Activated CD4-positive, alpha-beta T cell treated with anti-CD3 and anti-CD28 coated beads for 1 hour (primary cell): ENCODE results near the gene TLCD5.

Experiments
- DNase-seq: peaks from one replicate; pipeline ENCODE4 v3.0.0-alpha.2; 2020

The TLCD5 gene

DNA sequence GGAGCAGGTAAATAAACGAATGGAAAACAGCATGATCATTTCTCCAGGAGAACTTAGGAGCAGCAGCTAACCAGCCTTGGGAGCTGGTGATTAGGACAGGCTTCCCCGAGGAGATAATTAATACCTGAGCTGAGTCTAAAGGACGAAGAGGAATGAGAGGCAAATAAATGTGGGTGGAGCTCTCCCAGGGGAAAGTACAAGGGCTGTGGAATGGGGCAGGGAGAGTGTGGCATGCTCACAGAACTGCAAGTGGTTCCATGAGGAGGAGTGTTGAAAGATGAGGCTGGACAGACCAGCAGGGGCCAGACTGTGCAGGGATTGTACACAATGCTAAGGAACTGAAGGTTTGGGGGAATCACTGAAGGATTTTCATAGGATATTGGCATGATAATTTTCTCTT lies 14.2 kb upstream of the TLCD5 start:
- no peak for DNase-seq

DNA sequence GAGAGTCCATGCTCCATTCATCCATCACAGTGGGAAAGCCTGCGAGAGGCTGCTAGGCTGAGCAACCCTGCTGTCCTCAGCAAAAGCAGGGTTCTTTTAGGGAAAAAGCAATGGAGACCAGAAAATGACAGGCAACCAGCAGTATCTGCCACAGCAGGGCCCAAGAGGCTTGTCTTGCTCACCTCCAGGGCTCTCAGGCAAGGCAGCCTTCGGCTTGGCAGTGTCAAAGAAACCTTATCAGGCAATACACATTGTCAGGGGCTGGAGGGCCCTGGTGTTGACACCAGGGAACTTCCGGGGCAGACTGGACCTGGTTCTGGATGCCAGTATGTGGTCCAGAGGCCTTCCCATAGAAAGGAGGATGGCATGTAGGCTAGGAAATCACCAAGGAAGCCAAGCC lies 10.2 kb upstream of the TLCD5 start:
- DNase-seq: no peak

DNA sequence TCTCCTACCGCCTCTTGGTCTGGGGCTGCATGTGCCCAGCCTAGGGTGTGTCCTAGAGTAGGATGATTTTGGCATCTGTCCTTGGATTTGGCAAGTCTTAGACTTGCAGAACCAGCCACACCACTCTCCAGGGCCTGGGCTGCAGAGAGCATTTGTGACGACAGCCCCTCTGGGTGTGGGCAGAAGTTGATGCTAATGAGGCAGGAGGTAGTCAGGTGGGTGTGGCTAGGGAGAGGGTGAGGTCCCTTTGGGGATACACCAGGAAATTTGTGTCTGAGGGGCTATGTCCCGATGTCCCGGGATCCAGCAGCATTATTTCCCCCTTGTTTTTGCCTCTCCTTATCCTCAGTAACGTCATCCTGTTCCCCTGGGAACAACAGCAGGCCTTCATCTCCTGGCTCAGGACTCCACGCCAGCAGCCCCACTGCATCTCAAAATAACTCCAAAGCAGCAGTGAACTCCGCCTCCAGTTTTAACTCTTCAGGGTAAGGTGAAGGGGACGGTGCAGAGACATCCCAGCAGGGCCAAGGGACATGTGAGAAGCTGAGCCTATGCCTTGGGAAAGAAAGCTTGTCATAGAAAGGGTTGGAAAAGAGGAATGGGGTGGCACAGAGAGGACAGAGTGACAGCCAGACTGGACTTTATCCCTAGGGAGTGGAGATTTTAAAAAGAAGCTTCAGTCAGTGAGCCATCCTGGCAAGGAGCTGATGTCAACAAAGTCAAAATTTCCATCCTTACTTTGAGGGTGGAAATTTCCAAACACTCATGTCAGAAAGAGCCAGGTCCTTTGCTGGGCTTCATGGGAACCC lies 8.0 kb upstream of the TLCD5 start:
- DNase-seq: no peak

DNA sequence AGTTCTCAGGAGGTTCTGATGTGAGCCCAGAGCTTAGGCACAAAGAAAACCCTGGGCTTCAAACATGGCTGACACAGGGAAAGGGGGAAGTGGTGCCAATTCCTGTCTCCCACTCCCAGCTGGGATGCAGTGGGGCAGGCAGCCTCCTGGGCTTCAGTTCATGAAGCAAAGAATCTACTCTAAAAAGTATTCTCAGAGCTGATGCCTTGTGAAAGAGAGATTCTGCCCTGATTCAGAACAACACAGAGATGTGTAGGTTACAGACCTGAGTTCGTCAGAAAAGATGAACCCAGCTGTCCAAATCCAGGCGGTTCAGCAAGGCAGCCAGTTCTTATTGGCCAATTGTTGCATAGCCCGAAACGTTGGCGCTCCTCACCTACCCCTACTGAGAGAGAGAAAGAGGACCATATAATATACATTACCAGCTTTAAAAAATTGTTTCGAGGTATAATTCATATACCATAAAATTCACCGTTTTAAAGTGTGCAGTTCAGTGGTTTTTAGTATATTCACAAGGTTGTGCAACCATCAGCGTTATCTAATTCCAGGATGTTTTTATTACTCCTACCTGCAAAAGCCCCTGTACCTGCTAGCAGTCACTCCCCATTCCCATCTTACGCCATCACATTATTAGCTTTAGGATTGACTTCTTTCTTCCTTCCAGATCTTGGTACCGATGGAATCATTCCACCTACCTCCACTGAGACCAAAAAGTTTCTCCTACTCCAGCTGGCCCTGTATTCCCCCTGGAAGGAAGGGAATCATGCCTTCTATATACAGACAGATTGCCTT lies 7.2 kb upstream of the TLCD5 start:
- no peak for DNase-seq

DNA sequence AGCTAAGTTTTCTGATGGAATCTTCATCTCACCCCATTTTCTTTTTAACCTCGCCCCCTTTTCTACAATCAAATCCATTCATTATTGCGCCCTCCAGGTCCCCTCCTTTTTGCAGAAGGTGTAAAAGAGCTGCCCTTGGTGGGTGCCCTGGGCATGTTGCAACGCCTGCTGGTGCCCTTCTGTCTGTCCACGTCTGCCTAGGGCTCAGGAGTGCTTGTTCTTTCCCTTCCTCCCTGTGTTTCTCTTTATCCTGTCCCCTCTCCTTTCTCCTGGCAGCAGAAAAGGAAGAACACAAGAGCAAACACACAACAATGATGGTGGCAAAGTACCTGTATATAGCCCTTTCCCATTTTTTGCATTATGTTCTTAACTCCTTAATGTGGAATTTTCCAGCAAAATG lies 6.2 kb upstream of the TLCD5 start:
- DNase-seq: no peak

DNA sequence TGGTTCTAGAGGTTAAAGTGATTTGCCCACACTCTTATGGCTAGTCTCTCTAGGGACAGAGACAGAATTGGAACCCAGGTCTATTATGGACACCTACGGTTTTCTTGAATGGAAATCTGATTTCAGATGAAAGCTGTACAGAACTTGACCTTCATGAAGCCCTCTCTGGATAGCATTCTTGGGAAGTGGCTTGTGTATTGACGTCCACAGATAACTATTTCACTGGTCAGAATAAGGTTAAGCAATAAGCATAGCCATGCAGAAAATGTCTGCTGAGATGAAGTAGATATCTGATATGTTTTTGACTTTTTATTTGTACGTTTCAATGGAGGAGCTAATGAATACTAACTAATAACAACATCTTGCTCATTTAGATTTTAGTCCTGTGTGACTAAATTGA lies 1.1 kb downstream of the TLCD5 start:
- no peak for DNase-seq

DNA sequence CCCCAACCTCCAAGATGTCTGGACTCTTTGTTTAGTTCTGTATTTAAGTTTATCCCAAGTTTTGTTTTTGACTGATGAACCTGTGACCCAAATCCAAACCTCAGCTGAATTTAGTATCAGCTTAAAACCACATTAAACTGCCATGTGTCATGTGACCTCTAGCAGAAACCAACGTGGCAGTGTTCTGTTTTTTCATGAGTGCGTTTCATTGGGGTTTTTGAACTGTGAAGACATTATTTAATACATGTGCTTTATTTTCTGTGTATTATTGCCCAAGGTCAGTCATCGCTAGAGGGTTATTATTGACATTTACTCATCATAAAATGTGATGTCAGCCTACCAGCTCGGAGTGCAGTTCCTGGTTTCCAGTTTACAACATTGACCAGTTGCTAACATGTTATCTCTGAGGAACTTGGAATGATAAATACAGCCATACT lies 1.8 kb downstream of the TLCD5 start:
- no peak for DNase-seq

DNA sequence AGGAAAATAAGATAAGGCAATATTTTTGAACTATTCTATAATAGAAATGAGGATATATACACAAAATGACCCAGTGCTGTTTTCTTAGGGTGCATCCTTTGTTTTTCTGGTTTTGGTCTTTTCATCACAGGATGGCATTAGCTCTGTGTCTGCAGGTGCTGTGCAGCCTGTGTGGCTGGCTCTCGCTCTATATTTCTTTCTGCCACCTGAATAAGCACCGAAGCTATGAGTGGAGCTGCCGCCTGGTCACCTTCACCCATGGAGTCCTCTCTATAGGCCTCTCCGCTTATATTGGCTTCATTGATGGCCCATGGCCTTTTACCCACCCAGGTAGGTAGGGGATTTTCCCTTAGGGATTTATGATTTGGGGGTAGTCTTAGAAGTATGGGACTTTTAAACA lies 2.2 kb downstream of the TLCD5 start:
- DNase-seq: no peak

DNA sequence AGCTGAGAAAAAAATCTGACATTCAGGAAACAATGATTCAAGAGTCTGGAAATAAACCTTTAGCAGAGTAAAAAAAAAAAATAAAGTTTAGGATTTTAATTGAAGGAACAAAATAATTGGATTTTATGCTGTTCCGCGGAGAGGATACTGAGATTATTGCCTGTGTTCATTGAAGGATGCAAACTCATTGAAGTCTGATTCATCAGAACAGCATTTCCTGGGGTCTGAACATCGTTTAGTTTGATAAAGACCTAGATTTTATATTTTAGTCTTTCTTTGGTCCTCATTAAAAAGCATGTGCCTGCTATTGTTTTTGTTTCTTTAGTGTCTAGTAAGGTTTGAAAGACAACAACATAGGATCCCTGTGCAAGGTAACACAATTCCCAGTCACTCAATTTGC lies 4.5 kb downstream of the TLCD5 start:
- DNase-seq: no peak

DNA sequence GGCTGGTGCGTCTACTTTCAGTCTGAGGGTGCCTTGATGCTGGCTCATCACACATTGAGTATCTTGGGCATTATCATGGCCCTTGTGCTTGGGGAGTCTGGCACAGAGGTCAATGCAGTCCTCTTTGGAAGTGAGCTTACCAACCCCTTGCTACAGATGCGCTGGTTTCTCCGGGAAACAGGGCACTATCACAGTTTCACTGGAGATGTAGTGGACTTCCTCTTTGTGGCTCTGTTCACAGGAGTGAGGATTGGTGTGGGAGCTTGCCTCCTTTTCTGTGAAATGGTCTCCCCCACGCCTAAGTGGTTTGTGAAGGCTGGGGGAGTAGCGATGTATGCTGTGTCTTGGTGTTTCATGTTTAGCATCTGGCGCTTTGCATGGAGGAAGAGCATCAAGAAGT lies 4.9 kb downstream of the TLCD5 start:
- no peak for DNase-seq

DNA sequence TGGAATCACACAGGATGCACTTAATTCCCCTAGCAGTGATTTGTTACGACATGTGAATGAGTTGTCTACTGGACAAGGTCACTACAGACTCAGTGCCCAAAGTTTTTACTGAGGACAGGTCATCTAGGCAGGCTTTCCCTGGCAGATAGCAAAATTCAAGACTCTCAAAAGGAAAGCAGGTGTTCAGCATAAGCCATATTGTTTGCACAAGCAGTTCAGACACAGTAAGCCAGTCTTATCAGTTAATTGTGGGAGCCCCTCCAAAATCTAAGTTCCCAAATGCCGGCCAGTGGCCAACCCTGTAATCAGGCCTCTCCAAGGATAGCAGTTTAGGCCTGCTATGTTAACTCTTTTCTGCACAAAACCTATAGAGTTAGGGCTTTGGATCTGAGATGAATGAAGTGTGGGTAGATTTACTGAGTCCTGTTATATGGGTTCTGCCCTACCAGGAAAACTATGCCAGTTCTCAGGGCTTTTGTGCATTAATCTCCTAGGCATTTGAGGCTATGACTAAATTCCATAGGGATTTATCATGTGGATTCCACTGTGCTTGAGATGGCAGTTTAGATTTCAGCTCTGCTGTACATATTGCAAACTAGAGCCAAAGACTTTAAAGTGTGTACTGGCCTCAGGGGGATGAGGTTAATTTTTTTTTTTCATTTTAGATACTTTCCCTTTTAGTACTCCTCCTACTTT lies 6.3 kb downstream of the TLCD5 start:
- no peak for DNase-seq

DNA sequence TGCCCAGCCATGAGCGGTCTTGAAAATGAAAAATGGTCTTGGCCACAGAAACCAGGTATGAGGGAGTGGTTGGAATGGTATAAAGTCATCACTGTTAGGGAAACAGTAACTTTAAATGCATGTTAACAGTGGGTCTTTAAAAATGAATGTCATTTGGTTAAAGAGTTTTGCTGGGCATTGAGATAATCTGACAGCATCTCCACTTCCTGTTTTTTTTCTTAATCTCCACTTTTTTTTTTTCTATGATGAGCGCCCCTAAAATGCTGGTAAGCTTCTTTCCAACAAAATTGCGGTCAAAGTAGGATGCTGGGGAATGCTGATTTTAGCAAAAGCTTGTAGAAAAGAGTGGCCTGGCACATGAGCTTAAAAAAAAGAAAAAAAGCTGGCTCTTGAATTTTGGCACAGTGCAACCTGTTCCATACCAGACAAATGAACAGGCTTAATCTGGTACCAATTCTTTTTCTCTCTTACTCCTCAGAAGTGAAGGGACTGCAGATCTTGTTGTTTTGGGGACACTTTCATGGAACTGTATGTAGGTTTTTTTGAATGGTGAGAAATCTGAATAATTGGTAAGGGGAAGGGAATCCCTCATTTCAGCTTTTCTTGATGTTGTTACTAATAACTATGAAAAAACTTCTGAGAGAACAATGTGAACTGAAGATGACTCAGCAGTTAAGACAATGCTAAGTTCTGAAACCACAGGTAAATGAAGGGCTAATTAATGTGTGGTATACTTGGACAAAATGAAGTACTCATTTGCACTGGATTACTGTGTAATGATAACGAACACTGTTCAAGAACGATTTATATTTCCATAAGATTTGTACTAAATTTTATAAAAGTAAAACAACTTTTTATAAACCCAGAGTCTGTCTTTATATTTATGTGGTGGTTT lies 8.0 kb downstream of the TLCD5 start:
- DNase-seq: no peak

DNA sequence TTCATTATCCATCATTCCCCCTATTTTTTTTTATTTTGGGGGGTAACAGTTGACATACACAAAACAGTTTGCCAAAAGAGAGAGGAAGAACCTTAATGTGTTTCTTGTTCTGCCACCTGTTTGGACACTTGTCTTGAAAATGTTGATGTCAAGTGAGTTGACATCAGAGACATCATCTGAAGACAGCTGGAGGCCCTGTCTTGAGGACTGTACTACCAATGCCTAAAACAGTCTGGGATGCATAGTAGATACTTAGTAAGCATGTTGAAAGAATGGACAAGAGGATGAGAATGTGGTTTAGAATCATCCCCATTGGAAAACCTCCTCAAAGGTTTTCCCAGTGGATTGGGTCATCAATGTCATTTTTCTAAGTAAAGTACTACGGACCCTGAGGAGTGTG lies 8.7 kb downstream of the TLCD5 start:
- no peak for DNase-seq

DNA sequence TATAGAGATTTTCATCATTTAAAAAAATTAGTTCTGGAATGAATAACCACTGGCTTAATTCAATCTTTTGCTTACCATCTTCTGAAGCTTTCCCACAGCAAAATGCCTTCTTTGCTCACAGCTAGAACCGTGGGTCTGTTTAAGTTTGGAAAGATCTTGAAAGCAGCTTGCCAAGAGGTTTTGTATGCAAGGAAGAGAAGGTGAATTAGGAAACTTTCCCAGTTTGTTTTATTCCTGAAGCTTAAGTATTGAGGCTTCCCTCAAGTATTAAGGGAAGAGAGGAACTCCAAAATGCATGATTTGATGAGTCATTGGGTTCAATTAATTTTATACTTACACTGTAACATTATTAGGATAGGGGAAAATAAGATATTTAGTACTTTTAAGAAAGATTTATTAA lies 9.2 kb downstream of the TLCD5 start:
- DNase-seq: no peak

DNA sequence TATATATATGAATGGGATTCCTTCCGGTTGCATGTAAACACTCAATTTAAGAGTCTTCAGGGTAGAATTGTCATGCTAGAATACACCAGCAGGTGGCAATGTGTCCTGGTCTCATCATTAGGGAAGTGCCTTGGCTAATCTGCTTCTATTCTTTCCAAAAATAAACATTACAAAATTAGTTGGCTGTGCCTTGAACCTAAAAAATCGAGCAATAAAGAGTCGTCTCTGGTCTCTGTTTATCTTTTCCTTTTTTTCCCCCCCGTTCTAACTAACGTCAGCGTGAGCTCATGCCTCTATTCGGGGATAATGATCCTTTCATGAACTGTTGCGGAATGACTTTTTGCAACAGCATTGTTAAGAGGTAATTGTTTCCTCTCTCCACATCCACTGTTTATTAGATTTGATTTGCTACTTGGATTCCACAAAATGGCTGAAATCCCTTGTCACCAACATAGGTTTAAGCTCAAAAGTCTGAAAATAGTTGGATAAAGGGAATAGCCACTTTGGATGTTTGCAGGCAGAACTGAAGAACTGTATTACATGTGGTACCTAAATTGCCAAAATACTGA lies 9.9 kb downstream of the TLCD5 start:
- no peak for DNase-seq

DNA sequence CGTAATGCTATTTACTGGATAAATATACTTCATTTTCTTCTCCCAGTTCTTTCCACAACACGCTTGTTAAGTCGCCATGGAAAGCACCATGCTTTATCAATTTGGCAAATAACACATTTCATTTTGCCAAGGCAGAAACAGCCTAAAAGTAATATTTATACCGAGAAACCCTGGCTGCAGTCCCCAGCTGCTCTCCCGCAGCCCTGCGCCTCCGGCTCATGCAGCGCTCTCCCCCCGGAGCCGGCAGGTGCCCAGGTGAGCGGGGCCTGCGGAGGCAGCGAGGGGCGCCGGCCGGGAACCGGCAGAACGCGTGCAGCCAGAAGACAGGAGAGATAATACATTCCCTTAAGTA lies 10.4 kb downstream of the TLCD5 start:
- peak; percentile 12 for DNase-seq

DNA sequence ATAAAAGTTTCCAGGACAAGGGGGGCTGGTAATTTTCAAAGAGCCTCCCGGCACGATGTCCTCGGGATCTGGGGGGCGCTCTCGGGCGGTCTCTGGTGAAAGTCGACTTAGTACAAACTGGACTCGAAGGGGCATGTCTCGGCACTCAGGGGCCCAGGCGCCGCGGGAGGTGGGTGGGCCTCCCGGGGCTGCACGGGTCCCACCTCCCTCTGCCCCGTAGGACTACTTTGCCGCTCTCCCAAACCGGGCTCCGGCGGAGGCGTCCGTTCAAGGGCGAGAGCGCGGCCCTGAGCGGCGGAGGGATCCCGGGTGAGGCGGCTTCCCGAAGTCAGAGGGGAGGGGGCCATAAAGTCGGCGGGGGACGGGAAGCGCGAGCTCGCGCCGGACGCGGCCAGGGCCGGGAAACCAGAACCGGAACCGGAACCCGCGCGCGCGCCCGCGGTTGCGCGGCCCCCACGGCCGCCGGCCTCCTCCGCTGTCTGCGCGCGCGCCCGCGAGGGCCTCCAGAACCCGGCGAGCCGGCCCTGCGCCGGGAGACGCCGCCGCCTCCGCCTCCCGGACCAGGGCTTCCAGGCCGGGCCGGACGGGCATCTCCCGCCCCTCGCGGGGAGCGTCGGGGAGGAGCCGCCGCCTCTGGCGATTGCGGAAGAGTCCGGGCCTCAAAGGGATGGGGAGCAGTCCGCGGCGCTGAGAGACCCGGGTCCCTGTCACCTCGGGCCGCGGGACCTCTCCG lies 11.0 kb downstream of the TLCD5 start, which contains the start of gene ARHGEF12:
TSS of gene ARHGEF12 (plus strand) at position 506 of the 733 bp plus-strand sequence. CDS start 831 bp downstream, outside the sequence.
- peak; percentile 55 for DNase-seq

DNA sequence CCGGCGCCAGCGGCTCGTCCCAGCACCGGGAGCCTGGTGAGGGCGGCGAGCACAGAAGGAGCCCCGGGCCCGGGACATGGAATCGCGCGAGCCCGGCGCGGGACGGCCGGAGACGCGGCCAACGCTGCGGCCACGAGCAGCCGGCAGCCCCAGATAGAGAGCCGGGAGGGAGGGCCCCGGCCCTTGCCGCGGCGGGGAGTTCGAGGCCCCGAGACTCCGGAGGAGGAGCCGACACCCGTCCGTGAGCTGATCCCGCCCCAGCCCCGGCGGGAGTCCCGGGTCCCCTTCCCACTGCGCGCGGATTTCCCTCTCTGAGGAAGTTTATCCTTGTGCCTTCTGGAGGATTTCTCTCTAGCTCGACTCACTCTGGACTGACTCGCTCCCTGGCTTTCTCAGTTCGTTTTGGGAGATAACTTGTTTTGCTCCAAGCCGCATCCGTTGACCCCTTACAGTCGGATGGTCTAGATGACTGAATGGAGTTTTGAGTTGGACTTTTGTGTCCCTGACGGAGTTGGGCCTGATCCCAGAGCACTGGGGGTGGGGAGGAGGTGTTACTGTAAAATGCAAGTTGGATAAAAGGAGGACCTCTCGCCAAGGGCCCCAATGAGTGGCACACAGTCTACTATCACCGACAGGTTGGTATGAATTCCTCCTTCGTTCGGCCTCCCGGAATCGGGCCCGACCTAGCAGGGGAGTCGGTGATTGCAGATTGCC lies 11.7 kb downstream of the TLCD5 start:
- peak; percentile 18 for DNase-seq

DNA sequence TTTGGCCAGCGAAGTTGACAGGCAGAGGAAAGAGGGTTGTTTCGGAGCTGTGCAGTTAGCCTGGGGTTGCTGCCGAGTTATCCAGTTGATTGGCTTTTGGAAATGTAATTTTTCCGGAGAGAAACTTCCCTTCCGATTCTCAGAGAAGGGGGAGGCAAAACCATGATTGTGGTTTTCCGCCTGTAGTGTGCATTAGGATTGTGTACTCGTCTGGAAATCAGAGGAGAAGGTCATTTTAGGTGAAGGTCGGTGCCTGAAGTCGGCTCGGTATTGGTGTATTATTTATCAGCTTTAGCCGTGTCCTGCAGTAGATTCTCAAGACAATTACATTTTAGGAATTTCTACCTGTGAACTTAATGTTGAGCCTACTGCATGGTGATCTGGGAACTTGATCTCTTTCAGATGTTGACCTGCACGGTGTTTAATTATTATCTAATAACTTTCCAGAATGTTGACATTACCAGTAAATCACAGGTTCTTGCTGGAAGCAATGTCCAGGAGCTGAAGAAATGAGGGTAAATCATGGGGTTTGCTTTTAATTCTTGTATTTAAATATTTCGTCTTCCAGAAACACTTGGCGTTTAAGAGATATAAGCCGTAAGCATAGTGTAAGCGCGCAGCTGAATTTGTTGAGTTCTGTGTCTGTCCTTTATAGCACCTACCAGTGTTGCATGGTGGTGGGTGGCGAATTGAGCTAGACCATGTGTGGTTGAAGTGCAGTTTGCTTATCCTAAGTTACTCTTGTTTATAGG lies 12.4 kb downstream of the TLCD5 start:
- DNase-seq: no peak
